T-helper 22 cell (primary cell): Measurements from ENCODE around the gene TRAPPC10.

Experiments used
- DNase-seq: peaks from one replicate; pipeline ENCODE4 v3.0.0-alpha.2; 2020; ENCODE audit warnings: low read depth

Gene TRAPPC10

GRCh38 chr21:44005071-44005470 is 7.0 kb upstream of the TRAPPC10 start:
- DNase-seq, result no peak

GRCh38 chr21:44005593-44005992 is 6.5 kb upstream of the TRAPPC10 start:
- DNase-seq, result no peak

GRCh38 chr21:44006017-44006619 is 6.0 kb upstream of the TRAPPC10 start:
- no peak for DNase-seq

GRCh38 chr21:44006656-44007055 is 5.5 kb upstream of the TRAPPC10 start:
- DNase-seq, result no peak

GRCh38 chr21:44010429-44010828 is 1.7 kb upstream of the TRAPPC10 start:
- DNase-seq, result no peak

GRCh38 chr21:44011123-44011522 is 986 bp upstream of the TRAPPC10 start:
- no peak for DNase-seq

GRCh38 chr21:44012474-44013379 is 618 bp downstream of the TRAPPC10 start:
- DNase-seq, result peak; percentile 72

GRCh38 chr21:44013380-44014088 is 1.4 kb downstream of the TRAPPC10 start:
- DNase-seq, result peak; percentile 26

GRCh38 chr21:44017601-44018000 is 5.5 kb downstream of the TRAPPC10 start:
- no peak for DNase-seq

GRCh38 chr21:44018127-44018526 is 6.0 kb downstream of the TRAPPC10 start:
- no peak for DNase-seq

- no peak for DNase-seq
These were observed 6.9 kb downstream of the TRAPPC10 start for GRCh38 chr21:44018813-44019567.

GRCh38 chr21:44019568-44019958 is 7.5 kb downstream of the TRAPPC10 start:
- DNase-seq, result no peak

GRCh38 chr21:44020551-44020950 is 8.4 kb downstream of the TRAPPC10 start:
- DNase-seq, result no peak

GRCh38 chr21:44021064-44021463 is 9.0 kb downstream of the TRAPPC10 start:
- DNase-seq, result no peak

- no peak for DNase-seq
These were observed 12.1 kb downstream of the TRAPPC10 start for GRCh38 chr21:44024257-44024656.

- DNase-seq, result no peak
These were observed 12.8 kb downstream of the TRAPPC10 start for GRCh38 chr21:44024887-44025353.

- DNase-seq, result no peak
These were observed 15.6 kb downstream of the TRAPPC10 start for GRCh38 chr21:44027607-44028286.

- DNase-seq, result no peak
These were observed 16.2 kb downstream of the TRAPPC10 start for GRCh38 chr21:44028287-44028659.

GRCh38 chr21:44029460-44030087 is 17.5 kb downstream of the TRAPPC10 start:
- no peak for DNase-seq

GRCh38 chr21:44035244-44035643 is 23.1 kb downstream of the TRAPPC10 start:
- DNase-seq, result no peak

- DNase-seq, result no peak
These were observed 26.0 kb downstream of the TRAPPC10 start for GRCh38 chr21:44038063-44038462.
